Tracheal epithelial cell (primary cell): ENCODE results near the gene ATIC. TPM values are rescaled to one million over a fixed set of nuclear protein-coding genes. Genes with fewer than 3 reads are reported as not detected.

Experiments
- total RNA-seq: library from RNA; depleted of rRNA; stranded (reverse); fragments of >200 nt; gene quantifications from 2 replicates; pipeline ENCODE4 v1.2.1, GENCODE V29; 2014

The ATIC gene
- 33.5 and 36.7 TPM in 2 replicates for total RNA-seq

DNA sequence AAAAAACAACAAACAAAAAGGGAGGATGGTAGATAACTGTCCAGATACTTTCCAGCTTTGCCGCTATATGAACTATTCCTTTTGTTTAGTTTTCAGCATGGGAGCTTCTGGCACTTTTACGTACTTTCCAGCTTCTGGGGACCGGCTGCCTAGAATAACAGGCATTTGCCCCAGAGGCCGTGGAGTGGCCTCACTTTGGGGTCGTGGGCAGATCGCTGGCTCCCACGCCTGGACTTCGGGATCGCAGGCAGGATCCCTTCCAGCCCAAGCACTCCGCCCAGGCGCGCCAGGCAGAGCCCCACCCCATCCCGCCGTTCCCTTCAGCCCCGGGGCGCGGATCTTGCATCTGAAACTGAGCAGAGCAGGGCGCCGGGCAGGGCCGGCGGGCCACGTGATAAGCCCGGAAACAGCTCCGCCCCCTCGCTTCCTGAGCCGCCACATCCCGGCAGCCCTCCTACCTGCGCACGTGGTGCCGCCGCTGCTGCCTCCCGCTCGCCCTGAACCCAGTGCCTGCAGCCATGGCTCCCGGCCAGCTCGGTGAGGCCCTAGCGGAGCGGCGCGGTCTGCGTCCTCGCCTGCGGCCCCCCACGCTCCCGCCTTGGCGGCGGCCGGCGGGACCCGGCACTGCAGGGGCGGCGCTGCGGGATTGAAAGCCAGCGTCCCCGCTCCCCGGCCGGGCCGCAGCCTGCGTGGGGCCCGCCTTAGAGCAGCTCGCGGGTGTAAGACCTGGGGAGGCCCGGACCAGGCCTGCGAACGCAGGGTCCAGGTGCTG lies at the start of gene ATIC:
TSS of gene ATIC (plus strand) at position 435 of the 772 bp plus-strand sequence. CDS start at position 519, 84 bp downstream.

Other genes starting within 250 kb of the ATIC start
- gene ABCA12, start 173.4 kb upstream of the ATIC start, total RNA-seq, result 7.0 and 16.2 TPM in 2 replicates
- 78.0 and 4,192 TPM in 2 replicates for gene FN1, start 124.0 kb downstream of the ATIC start, total RNA-seq